ENCODE measurements around the gene ZSCAN9.

The ZSCAN9 gene

GRCh38 chr6:28269492-28269891 is 44.4 kb downstream of the ZSCAN9 start:
- DNase-seq: no peak

GRCh38 chr6:28274888-28275287 is 49.8 kb downstream of the ZSCAN9 start:
- DNase-seq: no peak

- no peak for DNase-seq
Measured at GRCh38 chr6:28277746-28278145, 52.7 kb downstream of the ZSCAN9 start.

GRCh38 chr6:28280595-28281287 is 55.7 kb downstream of the ZSCAN9 start:
- DNase-seq: no peak

- peak; percentile 43 for DNase-seq
Measured at GRCh38 chr6:28281288-28282064, 56.4 kb downstream of the ZSCAN9 start, which contains the start of gene PGBD1. Gene PGBD1 (plus strand): TSS chr6:28281572. CDS start chr6:28283814, 2,242 bp downstream.

GRCh38 chr6:28282926-28283325 is 57.9 kb downstream of the ZSCAN9 start:
- DNase-seq: no peak

Data from CD4-positive, alpha-beta T cell treated with Interleukin-17A for 1 hour (primary cell).